ENCODE measurements around the gene GPC6.
A peak's percentile ranks its signal among the peaks of the same experiment; 100 is the strongest.

GPC6 gene

GRCh38 chr13:93268327-93269028 is 41.9 kb downstream of the GPC6 start:
- no peaks in the 10 kb centered on the region for H3K4me1 ChIP-seq (ENCODE audit: insufficient read depth, poor library complexity, severe bottlenecking)
- peaks cover 4% of the 10 kb centered on the region for H3K9me3 ChIP-seq (ENCODE audit: severe bottlenecking)
- no peak overlapping the region for H3K4me3 ChIP-seq (ENCODE audit: severe bottlenecking)
- H3K27ac ChIP-seq (ENCODE audit: poor library complexity, severe bottlenecking): no peak overlapping the region
- H3K27me3 ChIP-seq (ENCODE audit: insufficient read depth, poor library complexity, severe bottlenecking): no peaks in the 10 kb centered on the region
- no peaks in the 10 kb centered on the region for H3K36me3 ChIP-seq (ENCODE audit: low read depth)
- DNase-seq (ENCODE audit: low spot score) (no peak), ATAC-seq (ENCODE audit: low read depth) (no peak)
- no peak for TF ChIP-seq CTCF (IDR thresholded peaks at IDR 0.05; ENCODE audit: poor library complexity, severe bottlenecking)

GRCh38 chr13:93270769-93271742 is 44.4 kb downstream of the GPC6 start:
- Histone ChIP-seq H3K4me1 (ENCODE audit: insufficient read depth, poor library complexity, severe bottlenecking) (no peaks in the 10 kb centered on the region), H3K9me3 (ENCODE audit: severe bottlenecking) (peaks cover 4% of the 10 kb centered on the region), H3K4me3 (ENCODE audit: severe bottlenecking) (no peak overlapping the region), H3K27me3 (ENCODE audit: insufficient read depth, poor library complexity, severe bottlenecking) (no peaks in the 10 kb centered on the region), H3K27ac (ENCODE audit: poor library complexity, severe bottlenecking) (peak overlapping the region; percentile 39), H3K36me3 (ENCODE audit: low read depth) (no peaks in the 10 kb centered on the region)
- TF ChIP-seq CTCF (IDR thresholded peaks at IDR 0.05; ENCODE audit: poor library complexity, severe bottlenecking): no peak
- DNase-seq (ENCODE audit: low spot score): no peak
- ATAC-seq (ENCODE audit: low read depth): no peak

- Histone ChIP-seq H3K4me1 (ENCODE audit: insufficient read depth, poor library complexity, severe bottlenecking) (no peaks in the 10 kb centered on the region), H3K36me3 (ENCODE audit: low read depth) (no peaks in the 10 kb centered on the region), H3K9me3 (ENCODE audit: severe bottlenecking) (peaks cover 6% of the 10 kb centered on the region), H3K27ac (ENCODE audit: poor library complexity, severe bottlenecking) (no peak overlapping the region), H3K27me3 (ENCODE audit: insufficient read depth, poor library complexity, severe bottlenecking) (no peaks in the 10 kb centered on the region), H3K4me3 (ENCODE audit: severe bottlenecking) (no peak overlapping the region)
- no peak for TF ChIP-seq CTCF (IDR thresholded peaks at IDR 0.05; ENCODE audit: poor library complexity, severe bottlenecking)
- DNase-seq (ENCODE audit: low spot score) (no peak), ATAC-seq (ENCODE audit: low read depth) (no peak)
Measured at GRCh38 chr13:93279982-93280381, 53.4 kb downstream of the GPC6 start.

- ATAC-seq (ENCODE audit: low read depth) (no peak), DNase-seq (ENCODE audit: low spot score) (no peak)
- no peaks in the 10 kb centered on the region for H3K27me3 ChIP-seq (ENCODE audit: insufficient read depth, poor library complexity, severe bottlenecking)
- H3K36me3 ChIP-seq (ENCODE audit: low read depth): no peaks in the 10 kb centered on the region
- no peak overlapping the region for H3K4me3 ChIP-seq (ENCODE audit: severe bottlenecking)
- no peak overlapping the region for H3K27ac ChIP-seq (ENCODE audit: poor library complexity, severe bottlenecking)
- TF ChIP-seq CTCF (IDR thresholded peaks at IDR 0.05; ENCODE audit: poor library complexity, severe bottlenecking): no peak
- H3K4me1 ChIP-seq (ENCODE audit: insufficient read depth, poor library complexity, severe bottlenecking): no peaks in the 10 kb centered on the region
- H3K9me3 ChIP-seq (ENCODE audit: severe bottlenecking): peaks cover 6% of the 10 kb centered on the region
Measured at GRCh38 chr13:93280688-93281087, 54.1 kb downstream of the GPC6 start.
